GM19372 (cell line): ENCODE data around the gene SRGAP1.
"Not testable (repeated sequence)": the region's sequence is repeated elsewhere in the genome, so short reads cannot be mapped to it uniquely, and the experiment has no call there.

Experiments used
- ATAC-seq: cut with Tn5 transposase; IDR thresholded peaks from one replicate; pipeline ENCODE4 v1.9.1; 2021; ENCODE audit warnings: mild to moderate bottlenecking, low read depth, moderate library complexity; ENCODE audit not compliant: unreplicated experiment

SRGAP1 gene

DNA sequence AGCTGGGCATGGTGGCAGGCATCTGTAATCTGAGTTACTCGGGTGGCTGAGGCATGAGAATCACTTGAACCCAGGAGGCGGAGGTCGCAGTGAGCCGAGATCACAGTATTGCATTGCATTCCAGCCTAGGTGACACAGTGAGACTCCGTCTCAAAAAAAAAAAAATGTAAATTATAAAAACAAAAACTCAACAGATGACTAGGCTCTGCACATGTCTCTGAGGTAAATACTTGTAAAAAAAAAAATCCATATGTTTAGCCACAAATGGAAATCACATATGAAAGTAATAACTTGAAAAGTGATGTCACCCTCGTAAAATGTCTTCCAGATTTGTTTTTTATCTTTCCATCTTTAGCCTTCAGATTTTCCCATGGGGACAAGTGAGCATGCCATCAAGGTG, 292.6 kb downstream of the SRGAP1 start:
- ATAC-seq: no peak

GRCh38 chr12:64139021-64139420, 294.5 kb downstream of the SRGAP1 start:
- no peak for ATAC-seq

DNA sequence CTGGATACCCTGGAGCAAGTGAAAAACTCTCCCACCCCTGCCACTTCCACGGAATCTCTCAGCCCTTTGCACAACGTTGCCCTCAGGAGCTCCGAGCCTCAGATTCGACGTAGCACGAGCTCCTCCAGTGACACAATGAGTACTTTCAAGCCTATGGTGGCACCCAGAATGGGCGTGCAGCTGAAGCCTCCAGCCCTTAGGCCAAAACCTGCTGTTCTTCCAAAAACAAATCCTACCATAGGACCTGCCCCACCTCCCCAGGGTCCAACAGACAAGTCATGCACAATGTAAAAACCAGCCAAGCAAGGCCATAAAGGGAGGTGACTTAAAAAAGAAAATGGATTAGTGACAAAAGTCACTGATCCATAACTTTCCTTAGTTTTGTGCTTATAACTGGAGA, 297.9 kb downstream of the SRGAP1 start:
- ATAC-seq: no peak

- ATAC-seq: no peak
These were observed 298.3 kb downstream of the SRGAP1 start for GRCh38 chr12:64142784-64143183.

- ATAC-seq: no peak
These were observed 300.7 kb downstream of the SRGAP1 start for GRCh38 chr12:64145226-64145625.

GRCh38 chr12:64147011-64147631, 302.6 kb downstream of the SRGAP1 start:
- no peak for ATAC-seq

- no peak for ATAC-seq
These were observed 303.4 kb downstream of the SRGAP1 start for GRCh38 chr12:64147875-64148274.

GRCh38 chr12:64154677-64155076, 310.2 kb downstream of the SRGAP1 start:
- no peak for ATAC-seq

DNA sequence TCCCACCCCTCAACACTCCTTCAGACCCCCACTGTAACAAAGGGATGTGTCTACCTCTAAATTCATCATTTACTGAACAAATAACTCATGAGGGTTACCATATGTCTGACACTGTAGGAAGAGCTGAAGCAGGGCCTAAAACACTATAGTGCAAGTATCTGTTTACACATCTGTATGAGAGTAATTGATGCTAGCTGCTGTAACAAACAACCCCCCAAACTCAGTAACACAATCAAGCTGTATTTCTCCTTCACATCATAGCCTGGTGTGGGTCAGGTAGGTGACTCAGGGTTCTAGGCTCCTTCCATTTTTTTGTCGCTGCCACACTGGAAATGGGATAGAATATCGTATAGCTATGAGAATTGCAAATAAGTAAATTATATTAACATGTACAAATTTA, 312.6 kb downstream of the SRGAP1 start:
- ATAC-seq: no peak

GRCh38 chr12:64160021-64160710, 315.7 kb downstream of the SRGAP1 start:
- ATAC-seq: no peak

DNA sequence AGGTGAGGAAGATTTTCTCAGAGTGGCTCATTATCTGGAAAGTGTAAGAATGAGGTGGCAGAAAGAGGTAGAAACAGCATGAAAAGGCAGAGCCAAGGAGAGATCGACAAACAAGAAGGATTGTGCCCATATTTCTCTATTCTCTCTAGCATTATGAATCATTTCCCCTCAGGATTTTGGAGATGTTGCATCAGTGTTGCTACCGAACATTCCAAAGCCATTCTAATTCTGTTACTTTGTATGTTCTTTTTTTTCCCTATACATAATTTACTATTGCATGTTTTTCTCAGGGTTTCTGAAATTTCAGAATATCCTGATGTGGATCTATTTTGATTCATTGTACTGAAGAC, 316.2 kb downstream of the SRGAP1 start:
- no peak for ATAC-seq

GRCh38 chr12:64166606-64167005, 322.1 kb downstream of the SRGAP1 start:
- ATAC-seq: not testable (repeated sequence)

DNA sequence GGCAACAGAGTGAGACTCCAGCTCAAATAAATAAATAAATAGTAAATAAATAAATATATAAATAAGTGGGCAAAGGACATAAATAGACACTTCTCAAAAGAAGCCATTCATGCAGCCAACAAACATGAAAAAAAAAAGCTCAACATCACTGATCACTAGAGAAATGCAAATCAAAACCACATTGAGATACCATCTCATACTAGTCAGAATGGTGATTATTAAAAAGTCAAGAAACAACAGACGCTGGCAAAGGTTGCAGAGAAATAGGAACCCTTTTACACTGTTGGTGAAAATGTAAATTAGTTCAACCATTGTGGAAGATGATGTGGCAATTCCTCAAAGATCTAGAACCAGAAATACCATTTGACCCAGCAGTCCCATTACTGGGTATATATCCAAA, 322.5 kb downstream of the SRGAP1 start:
- ATAC-seq: not testable (repeated sequence)

- ATAC-seq: no peak
These were observed 325.5 kb downstream of the SRGAP1 start for GRCh38 chr12:64170024-64170423.

DNA sequence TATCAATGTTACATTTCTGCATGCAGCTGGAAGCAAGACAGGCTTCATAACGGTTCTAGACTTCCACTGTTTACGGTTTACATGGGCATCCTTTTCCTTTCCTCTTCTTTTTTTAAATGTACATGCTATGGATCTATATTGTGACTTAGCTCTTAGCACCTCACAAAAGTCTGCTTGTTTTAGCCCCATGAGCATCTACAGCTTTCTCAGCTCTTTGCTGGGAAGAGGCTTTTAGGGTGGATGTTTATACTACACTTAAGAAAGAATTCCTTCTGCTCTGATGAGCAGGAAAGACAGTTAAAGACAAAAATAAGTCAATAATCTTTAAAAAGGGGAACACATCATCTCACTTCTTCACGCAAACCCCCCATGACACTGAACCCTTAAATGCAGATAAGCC, 326.2 kb downstream of the SRGAP1 start:
- no peak for ATAC-seq

- no peak for ATAC-seq
These were observed 327.2 kb downstream of the SRGAP1 start for GRCh38 chr12:64171715-64172114.

- ATAC-seq: no peak
These were observed 327.9 kb downstream of the SRGAP1 start for GRCh38 chr12:64172143-64172970.

DNA sequence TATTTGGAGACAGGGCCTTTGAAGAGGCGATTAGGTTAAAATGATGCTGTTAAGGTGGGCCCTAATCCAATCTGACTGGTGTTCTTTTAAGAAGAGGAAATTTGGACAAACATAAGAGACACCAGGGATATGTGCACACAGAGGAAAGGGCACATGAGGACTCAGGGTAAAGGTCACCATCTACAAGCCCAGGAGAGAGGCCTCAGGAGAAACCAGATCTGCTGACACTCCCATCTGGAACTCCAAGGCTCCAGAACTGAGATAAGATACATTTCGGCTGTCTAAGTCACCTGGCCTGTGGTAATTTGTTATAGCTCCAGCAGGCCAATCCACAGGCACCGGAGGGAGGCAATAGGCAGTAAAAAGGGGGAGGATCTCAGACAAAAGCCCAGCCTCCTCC, 329.0 kb downstream of the SRGAP1 start:
- no peak for ATAC-seq

- no peak for ATAC-seq
These were observed 330.9 kb downstream of the SRGAP1 start for GRCh38 chr12:64175254-64175945.

GRCh38 chr12:64177001-64177400, 332.5 kb downstream of the SRGAP1 start:
- ATAC-seq: no peak

GRCh38 chr12:64178122-64178521, 333.6 kb downstream of the SRGAP1 start:
- no peak for ATAC-seq
